ENCODE measurements around the gene GATAD2A. TPM values are rescaled to one million over a fixed set of nuclear protein-coding genes. Genes with fewer than 3 reads are reported as not detected.
"Not testable (repeated sequence)": the region's sequence is repeated elsewhere in the genome, so short reads cannot be mapped to it uniquely, and the experiment has no call there.

GATAD2A gene
- total RNA-seq, 2 experiments from 2014 or later, result 122 to 135 TPM

- H3K9me3 Mint-ChIP-seq; H3K4me1 Mint-ChIP-seq; H3K27me3 Mint-ChIP-seq; H3K36me3 Mint-ChIP-seq (ENCODE audit: low read depth); POLR2A ChIA-PET; H3K27ac Mint-ChIP-seq; DNase-seq; H3K4me3 Mint-ChIP-seq: not testable (repeated sequence)
- CTCF ChIA-PET, result interaction anchor here (1.5 to 1.6 kb wide), 2 partner anchors 109 to 111 kb away, joined by 4 to 5 read pairs; no protein-coding TSS in a partner anchor
These were observed 25.2 kb upstream of the GATAD2A start for GRCh38 chr19:19380316-19380715.

- no peak overlapping the region for H3K27ac Mint-ChIP-seq
- no peak for DNase-seq
- no peaks in the 10 kb centered on the region for H3K9me3 Mint-ChIP-seq
- CTCF ChIA-PET, result interaction anchor here (1.5 kb wide), 1 partner anchor 110 kb away, joined by 5 read pairs; no protein-coding TSS in a partner anchor
- H3K36me3 Mint-ChIP-seq (ENCODE audit: low read depth), result no peaks in the 10 kb centered on the region
- peaks cover 5% of the 10 kb centered on the region for H3K4me1 Mint-ChIP-seq
- H3K27me3 Mint-ChIP-seq, result no peaks in the 10 kb centered on the region
- POLR2A ChIA-PET, result no interaction called here
- no peak overlapping the region for H3K4me3 Mint-ChIP-seq
These were observed 24.2 kb upstream of the GATAD2A start for GRCh38 chr19:19381007-19381926.

- Mint-ChIP-seq H3K27ac (no peak overlapping the region), H3K36me3 (ENCODE audit: low read depth) (no peaks in the 10 kb centered on the region), H3K27me3 (no peaks in the 10 kb centered on the region), H3K9me3 (no peaks in the 10 kb centered on the region), H3K4me3 (no peak overlapping the region), H3K4me1 (peaks cover 9% of the 10 kb centered on the region)
- ChIA-PET POLR2A (no interaction called here), CTCF (interaction anchor here (1.5 to 2.1 kb wide), 2 partner anchors 23 to 109 kb away, joined by 5 to 7 read pairs; partner anchors contain the start of gene GATAD2A)
- no peak for DNase-seq
These were observed 23.4 kb upstream of the GATAD2A start for GRCh38 chr19:19382118-19382517.

- POLR2A ChIA-PET, result no interaction called here
- no peaks in the 10 kb centered on the region for H3K9me3 Mint-ChIP-seq
- H3K27me3 Mint-ChIP-seq, result no peaks in the 10 kb centered on the region
- H3K4me1 Mint-ChIP-seq, result peaks cover 32% of the 10 kb centered on the region
- peak overlapping the region; percentile 85 for H3K4me3 Mint-ChIP-seq
- CTCF ChIA-PET, result interaction anchor here (1.1 to 1.5 kb wide), 3 partner anchors 12 to 126 kb away, joined by 3 to 5 read pairs (median 4); no protein-coding TSS in a partner anchor
- H3K36me3 Mint-ChIP-seq (ENCODE audit: low read depth), result peaks cover 17% of the 10 kb centered on the region
- peak overlapping the region; percentile 25 for H3K27ac Mint-ChIP-seq
- no peak for DNase-seq
These were observed 21.0 kb upstream of the GATAD2A start for GRCh38 chr19:19384486-19384885.

GRCh38 chr19:19385131-19385895 lies 20.2 kb upstream of the GATAD2A start:
- H3K9me3 Mint-ChIP-seq, result no peaks in the 10 kb centered on the region
- DNase-seq, result peak; percentile 100
- H3K27ac Mint-ChIP-seq, result peak overlapping the region; percentile 94
- ChIA-PET POLR2A (interaction anchor here (0.8 to 1.0 kb wide), 2 partner anchors 12 to 20 kb away, joined by 3 read pairs; partner anchors contain the start of gene GATAD2A), CTCF (interaction anchor here (0.5 to 1.5 kb wide), 9 partner anchors 12 to 205 kb away, joined by 3 to 6 read pairs (median 3); partner anchors contain the start of gene CILP2)
- H3K36me3 Mint-ChIP-seq (ENCODE audit: low read depth), result peaks cover 19% of the 10 kb centered on the region
- H3K4me1 Mint-ChIP-seq, result peaks cover 38% of the 10 kb centered on the region
- H3K4me3 Mint-ChIP-seq, result peak overlapping the region; percentile 85
- H3K27me3 Mint-ChIP-seq, result no peaks in the 10 kb centered on the region

GRCh38 chr19:19385896-19386869 lies 19.3 kb upstream of the GATAD2A start:
- ChIA-PET CTCF (interaction anchor here (0.8 to 1.5 kb wide), 6 partner anchors 11 to 204 kb away, joined by 3 to 6 read pairs (median 4); no protein-coding TSS in a partner anchor), POLR2A (interaction anchor here (0.8 to 1.0 kb wide), 2 partner anchors 13 to 19 kb away, joined by 3 read pairs; partner anchors contain the start of gene GATAD2A)
- peak; percentile 59 for DNase-seq
- no peaks in the 10 kb centered on the region for H3K27me3 Mint-ChIP-seq
- peaks cover 43% of the 10 kb centered on the region for H3K4me1 Mint-ChIP-seq
- peak overlapping the region; percentile 96 for H3K27ac Mint-ChIP-seq
- H3K36me3 Mint-ChIP-seq (ENCODE audit: low read depth), result peaks cover 24% of the 10 kb centered on the region
- H3K4me3 Mint-ChIP-seq, result peak overlapping the region; percentile 94
- H3K9me3 Mint-ChIP-seq, result no peaks in the 10 kb centered on the region

GRCh38 chr19:19387108-19387507 lies 18.4 kb upstream of the GATAD2A start:
- Mint-ChIP-seq H3K4me1 (peaks cover 50% of the 10 kb centered on the region), H3K4me3 (peak overlapping the region; percentile 94), H3K27me3 (no peaks in the 10 kb centered on the region), H3K9me3 (no peaks in the 10 kb centered on the region), H3K27ac (peak overlapping the region; percentile 96), H3K36me3 (ENCODE audit: low read depth) (peaks cover 27% of the 10 kb centered on the region)
- ChIA-PET CTCF (no interaction called here), POLR2A (no interaction called here)
- no peak for DNase-seq

GRCh38 chr19:19388568-19389555 lies 16.6 kb upstream of the GATAD2A start:
- CTCF ChIA-PET, result interaction anchor here (1.0 to 1.4 kb wide), 3 partner anchors 9 to 93 kb away, joined by 3 read pairs; no protein-coding TSS in a partner anchor
- Mint-ChIP-seq H3K27ac (peak overlapping the region; percentile 75), H3K36me3 (ENCODE audit: low read depth) (peaks cover 27% of the 10 kb centered on the region), H3K9me3 (no peaks in the 10 kb centered on the region), H3K4me3 (peak overlapping the region; percentile 94), H3K4me1 (peaks cover 61% of the 10 kb centered on the region), H3K27me3 (no peaks in the 10 kb centered on the region)
- DNase-seq, result no peak
- POLR2A ChIA-PET, result no interaction called here

GRCh38 chr19:19389683-19390082 lies 15.8 kb upstream of the GATAD2A start:
- H3K4me3 Mint-ChIP-seq, H3K9me3 Mint-ChIP-seq, POLR2A ChIA-PET, DNase-seq, H3K27me3 Mint-ChIP-seq, H3K27ac Mint-ChIP-seq: not testable (repeated sequence)
- peaks cover 27% of the 10 kb centered on the region for H3K36me3 Mint-ChIP-seq (ENCODE audit: low read depth)
- CTCF ChIA-PET, result interaction anchor here (1.0 to 1.4 kb wide), 3 partner anchors 8 to 92 kb away, joined by 3 read pairs; no protein-coding TSS in a partner anchor
- peaks cover 70% of the 10 kb centered on the region for H3K4me1 Mint-ChIP-seq

GRCh38 chr19:19394333-19394732 lies 11.1 kb upstream of the GATAD2A start:
- H3K27me3 Mint-ChIP-seq, H3K9me3 Mint-ChIP-seq, H3K4me3 Mint-ChIP-seq, CTCF ChIA-PET, DNase-seq: not testable (repeated sequence)
- Mint-ChIP-seq H3K36me3 (ENCODE audit: low read depth) (peaks cover 11% of the 10 kb centered on the region), H3K4me1 (peaks cover 54% of the 10 kb centered on the region), H3K27ac (peak overlapping the region; percentile 82)
- POLR2A ChIA-PET, result interaction anchor here (0.5 kb wide), 1 partner anchor 38 kb away, joined by 8 read pairs; no protein-coding TSS in a partner anchor
